ENCODE results near the gene PDE4D.

GRCh38 chr5:59599729-59600128 lies 293.8 kb downstream of the PDE4D start:
- TF ChIP-seq POLR2A (IDR thresholded peaks at IDR 0.05) (no peak), CTCF (IDR thresholded peaks at IDR 0.05) (no peak)

Measured in tibial nerve (tissue), 3 donors.